ENCODE results near the gene IFI16. TPM values are rescaled to one million over a fixed set of nuclear protein-coding genes. Genes with fewer than 3 reads are reported as not detected.

The IFI16 gene
- total and polyA plus RNA-seq, 10 of the 15 experiments (the other 5 are each of a cell fraction or from before 2014, with no cell fraction given) = 120 to 375 (median 188) TPM

GRCh38 chr1:159079525-159079924 lies 69.8 kb downstream of the IFI16 start:
- ChIA-PET POLR2A (interaction anchor here (0.7 to 5.0 kb wide), 2 partner anchors 71 to 795 kb away, joined by 3 to 46 read pairs; partner anchors contain the start of gene IFI16), RAD21 (ENCODE audit: unreplicated experiment) (no interaction called here), CTCF (interaction anchor here (0.6 to 5.0 kb wide), 2 partner anchors 10 to 128 kb away, joined by 5 to 61 read pairs; no protein-coding TSS in a partner anchor), SMC1A (ENCODE audit: uncharacterized antibody, unreplicated experiment) (interaction anchor here (1.0 to 4.4 kb wide), 2 partner anchors 11 to 875 kb away, joined by 3 to 43 read pairs; no protein-coding TSS in a partner anchor)
- Histone ChIP-seq H3K9me3 (replicated peaks; ENCODE audit: control insufficient read depth, insufficient read depth, low read length) (no peaks in the 10 kb centered on the region; the same call in 2 of the 3 replicates), H3K4me3 (no peak overlapping the region), H3K4me1 (ENCODE audit: control insufficient read depth, insufficient read depth, low read length) (peaks cover 11% of the 10 kb centered on the region), H3K4me2 (ENCODE audit: control insufficient read depth, insufficient read depth) (no peak overlapping the region), H3K36me3 (ENCODE audit: control insufficient read depth in 2 of 2, insufficient read depth in 2 of 2, low read length in 1 of 2) (no peaks in the 10 kb centered on the region), H4K20me1 (ENCODE audit: control insufficient read depth, insufficient read depth) (no peaks in the 10 kb centered on the region), H3K27me3 (replicated peaks in 1 of 2; ENCODE audit: control insufficient read depth in 2 of 2, insufficient read depth in 2 of 2, low read length in 1 of 2) (no peaks in the 10 kb centered on the region), H3K27ac (ENCODE audit: control insufficient read depth, insufficient read depth) (no peak overlapping the region), H2AFZ (ENCODE audit: control insufficient read depth, low read depth, low read length) (no peak overlapping the region), H3K79me2 (ENCODE audit: control insufficient read depth, insufficient read depth, low read length) (peaks cover 19% of the 10 kb centered on the region), H3K9ac (ENCODE audit: control insufficient read depth, insufficient read depth, low read length) (no peak overlapping the region)
- FAIRE-seq (no peak), ATAC-seq (no peak), DNase-seq (ENCODE audit: low read depth, low spot score) (no peak)
- intact Hi-C loops (cut with micrococcal nuclease; ENCODE audit: unreplicated experiment) = loop anchor here (5.0 to 10.0 kb wide), 3 partner anchors 145 to 877 kb away; partner anchors contain the start of genes PYHIN1 and TAGLN2
- 54% methylated on average over 1 of the region's 1 CpG for WGBS (ENCODE audit: insufficient coverage, insufficient replicate concordance, low lambda C conversion rate, missing lambda C conversion rate)
- in situ Hi-C loops (cut with MboI) = no loop called here
- no TSS peak for BruUV-seq (replicated peaks)
- no peak for TF ChIP-seq PBX3 (IDR thresholded peaks at IDR 0.05; ENCODE audit: insufficient replicate concordance, low read depth, low read length)
- TF ChIP-seq BMI1 (IDR thresholded peaks at IDR 0.05; ENCODE audit: borderline replicate concordance) = no peak
- TF ChIP-seq NFIC (IDR thresholded peaks at IDR 0.05; ENCODE audit: low read depth, low read length) = no peak
- TF ChIP-seq, protein P1, sequence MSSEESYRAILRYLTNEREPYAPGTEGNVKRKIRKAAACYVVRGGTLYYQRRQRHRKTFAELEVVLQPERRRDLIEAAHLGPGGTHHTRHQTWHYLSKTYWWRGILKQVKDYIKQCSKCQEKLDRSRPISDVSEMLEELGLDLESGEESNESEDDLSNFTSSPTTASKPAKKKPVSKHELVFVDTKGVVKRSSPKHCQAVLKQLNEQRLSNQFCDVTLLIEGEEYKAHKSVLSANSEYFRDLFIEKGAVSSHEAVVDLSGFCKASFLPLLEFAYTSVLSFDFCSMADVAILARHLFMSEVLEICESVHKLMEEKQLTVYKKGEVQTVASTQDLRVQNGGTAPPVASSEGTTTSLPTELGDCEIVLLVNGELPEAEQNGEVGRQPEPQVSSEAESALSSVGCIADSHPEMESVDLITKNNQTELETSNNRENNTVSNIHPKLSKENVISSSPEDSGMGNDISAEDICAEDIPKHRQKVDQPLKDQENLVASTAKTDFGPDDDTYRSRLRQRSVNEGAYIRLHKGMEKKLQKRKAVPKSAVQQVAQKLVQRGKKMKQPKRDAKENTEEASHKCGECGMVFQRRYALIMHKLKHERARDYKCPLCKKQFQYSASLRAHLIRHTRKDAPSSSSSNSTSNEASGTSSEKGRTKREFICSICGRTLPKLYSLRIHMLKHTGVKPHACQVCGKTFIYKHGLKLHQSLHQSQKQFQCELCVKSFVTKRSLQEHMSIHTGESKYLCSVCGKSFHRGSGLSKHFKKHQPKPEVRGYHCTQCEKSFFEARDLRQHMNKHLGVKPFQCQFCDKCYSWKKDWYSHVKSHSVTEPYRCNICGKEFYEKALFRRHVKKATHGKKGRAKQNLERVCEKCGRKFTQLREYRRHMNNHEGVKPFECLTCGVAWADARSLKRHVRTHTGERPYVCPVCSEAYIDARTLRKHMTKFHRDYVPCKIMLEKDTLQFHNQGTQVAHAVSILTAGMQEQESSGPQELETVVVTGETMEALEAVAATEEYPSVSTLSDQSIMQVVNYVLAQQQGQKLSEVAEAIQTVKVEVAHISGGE (CRISPR knock-in tag; IDR thresholded peaks at IDR 0.05) = no peak
- TF ChIP-seq BCL11A (IDR thresholded peaks at IDR 0.05; ENCODE audit: low read depth, low read length) = no peak
- TF ChIP-seq ZNF217 (IDR thresholded peaks at IDR 0.05) = no peak
- TF ChIP-seq SMAD1 (IDR thresholded peaks at IDR 0.05; ENCODE audit: low read depth, partially characterized antibody) = no peak
- no peak for TF ChIP-seq PRDM15 (CRISPR knock-in tag; IDR thresholded peaks at IDR 0.05)
- no peak for TF ChIP-seq MEF2A (IDR thresholded peaks at IDR 0.05; ENCODE audit: insufficient read depth, low read depth, low read length)
- no peak for TF ChIP-seq RELB (IDR thresholded peaks at IDR 0.05; ENCODE audit: low read depth)
